ENCODE measurements around the gene TELO2.

The TELO2 gene

GRCh38 chr16:1505912-1506311, 12.8 kb downstream of the TELO2 start:
- H3K9me3 Mint-ChIP-seq: no peaks in the 10 kb centered on the region
- no peaks in the 10 kb centered on the region for H3K27me3 Mint-ChIP-seq
- H3K27ac Mint-ChIP-seq: no peak overlapping the region
- intact Hi-C loops (cut with micrococcal nuclease): no loop called here
- peaks cover 96% of the 10 kb centered on the region for H3K36me3 Mint-ChIP-seq (ENCODE audit: low read depth)
- no peak overlapping the region for H3K4me3 Mint-ChIP-seq
- no peaks in the 10 kb centered on the region for H3K4me1 Mint-ChIP-seq (ENCODE audit: low read depth)

GRCh38 chr16:1506494-1507213, 13.5 kb downstream of the TELO2 start:
- intact Hi-C loops (cut with micrococcal nuclease): no loop called here
- Mint-ChIP-seq H3K4me1 (ENCODE audit: low read depth) (no peaks in the 10 kb centered on the region), H3K4me3 (no peak overlapping the region), H3K27me3 (no peaks in the 10 kb centered on the region), H3K27ac (no peak overlapping the region), H3K36me3 (ENCODE audit: low read depth) (peaks cover 96% of the 10 kb centered on the region), H3K9me3 (no peaks in the 10 kb centered on the region)

DNA sequence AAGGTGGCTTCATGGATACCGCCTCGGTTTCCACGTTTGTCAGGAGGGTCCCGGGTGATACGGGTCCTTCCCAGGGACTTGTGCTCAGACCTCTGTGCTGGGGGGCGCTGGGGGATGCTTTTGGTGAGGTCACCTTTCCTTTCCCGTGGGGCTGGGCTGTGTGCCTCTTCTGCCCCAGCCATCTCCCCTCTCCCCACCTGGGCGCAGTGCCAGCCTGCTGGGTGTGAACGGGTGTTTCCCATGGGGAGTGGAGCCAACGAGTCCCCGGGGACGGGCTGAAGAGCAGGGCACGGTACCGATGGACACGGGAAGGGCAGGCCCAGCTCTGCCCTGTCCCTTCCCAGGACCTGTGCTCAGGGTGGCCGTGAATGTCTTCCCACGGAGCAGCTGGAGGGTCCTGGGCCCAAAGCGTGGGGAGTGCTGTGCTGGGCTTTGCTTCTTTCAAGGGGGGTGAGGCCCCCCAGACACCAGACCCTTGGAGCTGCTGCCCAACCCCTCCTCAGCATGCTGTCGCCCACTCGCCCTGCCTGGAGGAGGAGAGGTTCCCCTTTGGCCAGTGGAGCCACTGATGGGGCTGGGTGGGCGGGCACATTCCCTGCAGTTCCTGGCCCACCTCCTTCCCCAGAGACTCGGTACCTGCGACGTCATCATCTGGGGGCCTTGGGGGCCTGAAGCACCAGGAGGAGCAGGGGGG, 15.5 kb downstream of the TELO2 start:
- Mint-ChIP-seq H3K9me3 (no peaks in the 10 kb centered on the region), H3K4me3 (no peak overlapping the region), H3K27ac (no peak overlapping the region), H3K4me1 (ENCODE audit: low read depth) (no peaks in the 10 kb centered on the region), H3K36me3 (ENCODE audit: low read depth) (peaks cover 91% of the 10 kb centered on the region), H3K27me3 (no peaks in the 10 kb centered on the region)
- intact Hi-C loops (cut with micrococcal nuclease): no loop called here

DNA sequence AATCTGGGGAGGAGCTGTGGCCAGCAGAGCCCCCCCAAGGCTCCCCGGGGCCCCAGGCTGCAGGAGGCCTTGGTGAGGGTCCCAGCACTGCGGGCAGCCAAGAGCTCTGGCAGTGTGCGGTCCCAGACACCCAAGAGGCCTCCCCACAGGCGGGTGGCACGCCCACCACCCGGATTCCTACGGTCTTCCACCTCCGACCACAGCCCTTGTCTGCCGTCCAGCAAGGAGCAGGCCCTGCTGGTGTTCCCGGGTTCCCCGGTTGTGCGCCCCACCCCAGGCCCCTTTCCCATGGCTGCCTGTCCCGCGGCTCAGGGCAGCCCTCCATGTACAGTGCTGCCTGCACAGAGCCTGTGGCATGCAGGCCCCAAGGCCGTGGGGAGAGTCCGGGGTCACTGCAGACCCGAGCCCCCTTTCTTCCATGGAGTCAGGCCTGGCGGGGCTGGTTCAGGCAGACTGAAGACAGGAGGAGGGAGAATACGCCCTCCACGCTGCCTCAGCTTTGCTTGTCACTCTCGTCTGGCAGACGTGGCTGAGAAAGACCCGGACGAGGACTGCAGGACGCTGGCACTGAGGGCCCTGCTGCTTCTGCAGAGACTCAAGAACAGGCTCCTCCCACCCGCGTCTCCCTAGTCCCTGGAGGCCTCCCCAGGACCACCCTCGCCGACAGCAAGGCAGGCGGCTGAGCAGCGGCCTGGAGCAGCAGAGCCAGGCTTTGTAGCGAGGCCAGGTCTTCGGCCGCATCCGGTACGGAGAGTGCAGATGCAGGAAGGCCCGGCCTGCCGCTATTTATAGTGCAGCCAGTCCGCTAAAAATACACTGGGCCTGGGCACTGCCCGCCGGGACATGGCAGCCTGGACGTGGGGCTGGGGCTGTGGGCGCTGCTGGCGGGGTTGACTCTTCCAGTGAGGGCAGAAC, 16.4 kb downstream of the TELO2 start:
- Mint-ChIP-seq H3K27ac (no peak overlapping the region), H3K4me3 (no peak overlapping the region), H3K27me3 (no peaks in the 10 kb centered on the region), H3K9me3 (peaks cover 6% of the 10 kb centered on the region), H3K36me3 (ENCODE audit: low read depth) (peaks cover 86% of the 10 kb centered on the region), H3K4me1 (ENCODE audit: low read depth) (no peaks in the 10 kb centered on the region)
- intact Hi-C loops (cut with micrococcal nuclease): no loop called here

DNA sequence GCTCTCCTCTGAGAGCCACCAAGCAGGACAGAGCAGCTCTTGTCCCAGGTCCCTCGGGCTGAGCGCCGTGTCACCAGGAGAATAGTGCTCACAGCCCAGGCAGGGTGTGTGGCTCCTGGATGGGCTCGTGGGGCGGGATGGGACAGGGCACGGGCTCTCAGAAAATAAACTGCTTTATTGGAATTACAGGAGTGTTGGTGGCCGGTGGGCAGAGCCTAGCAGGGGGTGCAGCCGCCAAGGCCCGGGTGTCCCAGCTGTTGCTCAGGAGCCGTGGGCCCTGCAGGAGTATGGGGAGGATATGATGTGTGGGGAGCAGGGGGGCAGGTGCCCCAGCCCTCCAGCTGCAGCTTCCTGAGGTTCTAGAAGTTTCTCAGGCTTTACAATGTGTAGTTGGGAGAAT, 17.1 kb downstream of the TELO2 start:
- H3K27ac Mint-ChIP-seq: no peak overlapping the region
- H3K27me3 Mint-ChIP-seq: no peaks in the 10 kb centered on the region
- no peak overlapping the region for H3K4me3 Mint-ChIP-seq
- H3K9me3 Mint-ChIP-seq: peaks cover 13% of the 10 kb centered on the region
- intact Hi-C loops (cut with micrococcal nuclease): no loop called here
- no peaks in the 10 kb centered on the region for H3K4me1 Mint-ChIP-seq (ENCODE audit: low read depth)
- peaks cover 78% of the 10 kb centered on the region for H3K36me3 Mint-ChIP-seq (ENCODE audit: low read depth)

GRCh38 chr16:1510941-1511351, 17.8 kb downstream of the TELO2 start:
- Mint-ChIP-seq H3K27ac (no peak overlapping the region), H3K4me1 (ENCODE audit: low read depth) (no peaks in the 10 kb centered on the region)
- intact Hi-C loops (cut with micrococcal nuclease): no loop called here

DNA sequence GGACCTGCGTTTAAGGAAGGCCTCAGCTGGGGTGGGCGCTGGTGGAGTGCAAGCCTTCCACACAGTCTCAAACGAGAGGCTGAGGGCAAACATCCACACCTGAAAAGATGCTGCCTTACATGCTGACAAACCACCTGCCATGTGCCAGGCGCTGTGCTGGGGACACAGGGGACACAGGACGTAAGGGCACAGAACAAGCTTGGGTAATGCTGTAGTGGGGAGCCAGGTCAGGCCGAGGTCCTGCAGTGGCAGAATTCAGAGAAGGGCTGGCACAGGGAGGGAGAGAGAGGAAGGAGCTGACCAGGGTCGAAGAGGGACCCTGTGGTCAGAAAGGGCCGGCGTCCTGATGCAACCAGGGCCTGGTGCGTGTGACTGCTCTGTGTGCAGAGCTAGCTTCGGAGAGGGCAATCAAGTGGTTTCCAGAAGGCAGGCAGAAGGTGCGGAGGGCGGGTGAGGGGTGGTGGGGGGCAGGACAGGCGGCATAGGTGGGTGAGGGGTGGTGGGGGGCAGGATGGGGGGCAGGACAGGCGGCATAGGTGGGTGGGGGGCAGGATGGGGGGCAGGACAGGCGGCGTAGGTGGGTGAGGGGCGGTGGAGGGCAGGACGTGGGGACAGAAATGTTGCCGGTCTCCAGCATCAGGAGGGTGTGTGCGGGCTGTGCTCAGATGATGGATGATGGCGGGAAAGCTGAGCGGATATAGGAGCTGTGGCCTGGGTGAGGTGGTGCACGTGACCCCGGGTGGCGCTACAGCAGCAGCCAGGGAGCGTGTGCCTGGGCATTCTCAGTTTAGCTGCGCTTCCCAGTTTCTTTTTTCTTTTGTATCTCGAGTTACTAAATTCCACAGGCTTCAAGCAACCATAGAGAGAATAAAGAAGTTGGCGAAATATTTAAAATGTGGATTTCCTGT, 18.8 kb downstream of the TELO2 start:
- Mint-ChIP-seq H3K27ac (no peak overlapping the region), H3K36me3 (ENCODE audit: low read depth) (peaks cover 62% of the 10 kb centered on the region), H3K27me3 (no peaks in the 10 kb centered on the region), H3K4me1 (ENCODE audit: low read depth) (no peaks in the 10 kb centered on the region), H3K4me3 (no peak overlapping the region), H3K9me3 (peaks cover 13% of the 10 kb centered on the region)
- intact Hi-C loops (cut with micrococcal nuclease): no loop called here

More at GRCh38 chr16:1510941-1511351, 17.8 kb downstream of the TELO2 start:
- Mint-ChIP-seq H3K36me3 (ENCODE audit: low read depth) (peaks cover 72% of the 10 kb centered on the region), H3K27me3 (no peaks in the 10 kb centered on the region), H3K4me3 (no peak overlapping the region), H3K9me3 (peaks cover 13% of the 10 kb centered on the region)

GRCh38 chr16:1512774-1513173, 19.6 kb downstream of the TELO2 start:
- Mint-ChIP-seq H3K27ac (no peak overlapping the region), H3K27me3 (no peaks in the 10 kb centered on the region)
- intact Hi-C loops (cut with micrococcal nuclease): no loop called here

GRCh38 chr16:1514507-1514906, 21.3 kb downstream of the TELO2 start:
- intact Hi-C loops (cut with micrococcal nuclease): no loop called here

More at GRCh38 chr16:1512774-1513173, 19.6 kb downstream of the TELO2 start:
- peaks cover 53% of the 10 kb centered on the region for H3K36me3 Mint-ChIP-seq (ENCODE audit: low read depth)
- no peak overlapping the region for H3K4me3 Mint-ChIP-seq
- H3K4me1 Mint-ChIP-seq (ENCODE audit: low read depth): no peaks in the 10 kb centered on the region
- H3K9me3 Mint-ChIP-seq: peaks cover 13% of the 10 kb centered on the region

GRCh38 chr16:1518626-1519135, 25.5 kb downstream of the TELO2 start:
- H3K27ac Mint-ChIP-seq: no peak overlapping the region
- no peak overlapping the region for H3K4me3 Mint-ChIP-seq
- no peaks in the 10 kb centered on the region for H3K4me1 Mint-ChIP-seq (ENCODE audit: low read depth)
- H3K36me3 Mint-ChIP-seq (ENCODE audit: low read depth): peaks cover 7% of the 10 kb centered on the region
- intact Hi-C loops (cut with micrococcal nuclease): no loop called here
- peaks cover 13% of the 10 kb centered on the region for H3K9me3 Mint-ChIP-seq
- H3K27me3 Mint-ChIP-seq: no peaks in the 10 kb centered on the region

More at GRCh38 chr16:1514507-1514906, 21.3 kb downstream of the TELO2 start:
- H3K27me3 Mint-ChIP-seq: no peaks in the 10 kb centered on the region
- H3K27ac Mint-ChIP-seq: no peak overlapping the region
- H3K4me1 Mint-ChIP-seq (ENCODE audit: low read depth): no peaks in the 10 kb centered on the region
- peaks cover 13% of the 10 kb centered on the region for H3K9me3 Mint-ChIP-seq
- H3K4me3 Mint-ChIP-seq: no peak overlapping the region
- H3K36me3 Mint-ChIP-seq (ENCODE audit: low read depth): peaks cover 36% of the 10 kb centered on the region

DNA sequence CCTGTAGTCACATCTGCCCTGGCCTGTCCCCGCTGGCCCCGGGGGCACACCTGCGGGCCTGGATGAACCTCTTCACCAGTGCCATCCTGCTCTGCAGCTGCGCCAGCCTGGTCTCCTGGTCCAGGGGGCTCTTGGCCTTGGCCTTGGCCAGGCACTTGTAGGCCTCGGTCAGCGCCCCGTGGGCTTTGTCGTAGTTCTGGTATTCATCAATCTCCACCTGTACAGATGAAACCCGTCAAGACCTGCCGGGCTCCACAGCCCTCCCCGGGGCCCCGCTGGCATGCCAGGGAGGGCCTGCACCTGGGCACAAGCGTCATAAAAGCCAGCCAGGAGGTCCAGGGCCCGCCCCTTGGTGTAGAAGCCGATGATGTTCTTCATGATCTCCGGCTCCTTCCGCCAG, 26.7 kb downstream of the TELO2 start:
- no peaks in the 10 kb centered on the region for H3K27me3 Mint-ChIP-seq
- H3K27ac Mint-ChIP-seq: no peak overlapping the region
- H3K4me3 Mint-ChIP-seq: no peak overlapping the region
- H3K4me1 Mint-ChIP-seq (ENCODE audit: low read depth): no peaks in the 10 kb centered on the region
- peaks cover 7% of the 10 kb centered on the region for H3K36me3 Mint-ChIP-seq (ENCODE audit: low read depth)
- intact Hi-C loops (cut with micrococcal nuclease): no loop called here
- H3K9me3 Mint-ChIP-seq: peaks cover 5% of the 10 kb centered on the region

DNA sequence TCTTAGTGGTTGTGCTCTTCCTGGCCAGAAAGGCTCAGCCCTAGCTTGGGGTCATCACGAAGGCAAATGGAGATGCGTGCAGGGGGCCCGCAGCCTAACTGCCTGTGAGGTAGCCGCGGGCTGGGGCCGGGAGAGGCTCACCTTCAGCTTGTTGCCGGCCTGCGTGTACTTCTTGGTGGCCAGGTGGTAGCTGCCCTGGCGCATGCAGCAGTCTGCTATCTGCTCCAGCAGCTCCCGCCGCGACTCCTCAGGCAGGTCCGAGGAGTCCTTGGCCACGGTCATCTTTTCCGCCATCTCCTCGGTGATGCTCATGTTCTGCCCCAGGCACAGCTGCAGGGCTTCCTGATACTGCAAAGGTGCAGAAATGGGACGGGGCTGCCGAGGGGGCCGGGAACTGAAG, 27.3 kb downstream of the TELO2 start:
- intact Hi-C loops (cut with micrococcal nuclease): no loop called here

More for the DNA sequence above, 27.3 kb downstream of the TELO2 start:
- H3K4me1 Mint-ChIP-seq (ENCODE audit: low read depth): no peaks in the 10 kb centered on the region
- H3K4me3 Mint-ChIP-seq: no peak overlapping the region
- no peaks in the 10 kb centered on the region for H3K9me3 Mint-ChIP-seq
- peaks cover 7% of the 10 kb centered on the region for H3K36me3 Mint-ChIP-seq (ENCODE audit: low read depth)
- no peak overlapping the region for H3K27ac Mint-ChIP-seq
- no peaks in the 10 kb centered on the region for H3K27me3 Mint-ChIP-seq

Measured in dendritic cell treated with granulocyte-macrophage colony-stimulating factor and Interleukin-4, amounts not matched to agents 40 ng/mL and 50 ng/mL, for 4 days (primary cell).